Mucosa of gallbladder (tissue), 1 donor: ENCODE data around the gene CHAT. TPM values are rescaled to one million over a fixed set of nuclear protein-coding genes. Genes with fewer than 3 reads are reported as not detected.
A peak's percentile ranks its signal among the peaks of the same experiment; 100 is the strongest.

Experiments used
- DNase-seq: peaks from one replicate; pipeline ENCODE4 v3.0.0-alpha.2; 2020; ENCODE audit warnings: low spot score
- total RNA-seq: library from RNA; stranded (reverse); gene quantifications from one replicate; pipeline ENCODE4 v1.2.1, GENCODE V29; 2021
- donor health status: DM: no; HTN: no; CAD: no.

Gene CHAT
- total RNA-seq, 1 donor from 2014 or later = 0.86 TPM

DNA sequence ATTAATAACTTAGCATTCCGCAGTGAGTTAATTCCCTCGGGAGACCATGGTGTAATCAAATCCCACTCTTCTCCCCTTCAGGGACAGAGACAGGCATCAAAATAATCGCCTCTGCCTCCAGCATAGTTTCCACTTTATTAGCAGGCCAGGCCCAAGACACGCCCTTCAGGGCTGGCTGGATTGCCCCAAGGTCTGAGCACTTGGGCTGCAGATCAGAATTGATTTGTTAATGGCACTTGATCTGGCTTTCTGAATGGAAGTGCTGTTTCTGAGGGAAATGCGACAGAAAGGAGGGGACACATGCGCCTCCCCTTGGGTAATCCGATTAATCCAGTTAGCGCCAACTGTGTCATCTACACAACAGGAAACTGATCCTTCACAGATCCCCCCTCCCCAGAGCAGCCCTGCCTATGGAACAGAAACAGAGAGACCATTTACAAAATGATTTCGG lies 15.6 kb downstream of the CHAT start:
- no peak for DNase-seq

DNA sequence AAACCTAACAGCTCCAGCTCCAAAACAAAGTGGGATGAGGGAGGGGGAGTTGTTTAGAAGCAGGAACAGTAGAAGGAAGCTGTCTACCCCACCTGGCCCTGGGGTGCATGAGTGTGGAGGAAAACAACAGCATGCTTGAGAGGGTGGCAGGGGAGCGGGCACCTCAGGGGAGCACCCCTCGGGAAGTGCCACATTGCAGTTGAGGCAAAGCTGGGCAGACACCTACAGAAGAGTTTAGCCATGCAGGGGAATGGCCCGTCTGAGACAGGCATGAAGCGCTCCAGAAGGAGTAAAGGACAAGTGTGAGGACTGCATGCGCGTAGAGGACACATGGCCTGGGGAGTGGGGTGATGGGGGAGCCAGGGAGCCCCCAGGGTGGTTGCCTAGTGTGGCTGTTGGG lies 18.1 kb downstream of the CHAT start:
- DNase-seq = no peak

- no peak for DNase-seq
These were observed 18.8 kb downstream of the CHAT start for GRCh38 chr10:49632406-49633317.

GRCh38 chr10:49633327-49634068 lies 19.7 kb downstream of the CHAT start:
- no peak for DNase-seq

DNA sequence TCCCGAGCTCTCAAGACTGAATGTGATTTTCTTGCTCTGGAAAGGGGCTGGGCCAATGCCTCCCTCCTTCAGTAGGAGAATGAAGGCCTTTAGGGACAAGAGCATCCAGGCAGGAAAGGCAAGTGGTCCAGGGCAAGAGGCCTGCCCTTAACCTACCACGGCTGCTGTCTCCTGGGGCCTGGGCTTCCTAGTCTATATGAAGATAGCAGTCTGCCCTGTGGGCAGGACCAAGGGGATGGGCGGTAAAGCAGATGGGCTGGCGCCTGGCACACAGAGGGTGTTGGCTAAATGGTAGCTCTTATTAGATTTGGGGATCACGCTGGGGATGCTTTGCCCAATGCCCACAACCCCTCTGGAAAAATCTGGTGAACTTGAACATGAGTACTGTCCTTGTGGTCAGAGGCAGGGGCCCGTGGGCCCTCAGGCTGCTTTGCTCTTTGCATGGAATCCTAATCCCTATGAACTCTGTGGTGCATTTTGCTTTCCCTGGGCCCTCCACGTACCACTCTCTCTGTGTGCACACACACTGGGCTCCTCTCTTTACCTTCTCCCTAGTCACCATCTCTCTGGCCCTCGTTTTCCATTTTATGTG lies 20.3 kb downstream of the CHAT start:
- no peak for DNase-seq

GRCh38 chr10:49642311-49642710 lies 28.5 kb downstream of the CHAT start:
- no peak for DNase-seq

DNA sequence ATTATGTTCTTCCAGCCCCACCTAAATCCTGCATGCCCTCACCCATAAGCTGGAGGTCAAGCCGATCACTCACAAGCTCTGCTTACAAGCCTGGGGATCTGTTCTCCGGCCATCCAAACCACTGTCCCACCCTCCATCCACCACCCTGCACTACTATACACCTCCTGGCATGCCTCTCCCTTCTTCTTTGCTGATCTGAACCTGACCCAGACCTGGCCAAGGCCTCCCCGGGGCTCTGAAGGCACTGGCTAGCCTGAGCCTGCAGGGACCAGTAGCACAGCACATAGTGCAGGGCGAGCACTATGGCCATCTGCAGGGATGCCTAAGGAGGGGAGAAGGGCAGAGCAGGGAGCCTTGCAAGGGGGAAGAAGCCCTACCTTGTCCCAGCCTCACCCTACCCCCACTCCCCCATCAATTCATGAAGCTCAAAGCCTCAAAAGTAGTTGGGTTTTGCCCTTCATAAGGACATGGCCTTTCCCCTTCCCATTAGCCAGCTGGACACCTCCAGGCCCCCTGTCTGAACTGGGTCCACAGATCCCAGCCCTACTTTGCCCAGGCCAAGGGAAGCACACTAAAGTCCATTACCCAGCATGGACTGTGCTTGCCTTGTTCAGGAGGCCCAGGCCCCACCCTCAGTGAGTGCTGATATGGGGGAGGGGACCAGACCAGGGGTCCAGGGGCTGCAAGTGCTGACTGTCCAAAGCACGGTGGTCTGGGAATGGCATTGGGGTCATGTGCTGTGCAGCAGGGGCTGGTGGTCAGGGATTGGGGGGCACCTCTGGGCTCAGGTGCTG lies 29.6 kb downstream of the CHAT start:
- no peak for DNase-seq

DNA sequence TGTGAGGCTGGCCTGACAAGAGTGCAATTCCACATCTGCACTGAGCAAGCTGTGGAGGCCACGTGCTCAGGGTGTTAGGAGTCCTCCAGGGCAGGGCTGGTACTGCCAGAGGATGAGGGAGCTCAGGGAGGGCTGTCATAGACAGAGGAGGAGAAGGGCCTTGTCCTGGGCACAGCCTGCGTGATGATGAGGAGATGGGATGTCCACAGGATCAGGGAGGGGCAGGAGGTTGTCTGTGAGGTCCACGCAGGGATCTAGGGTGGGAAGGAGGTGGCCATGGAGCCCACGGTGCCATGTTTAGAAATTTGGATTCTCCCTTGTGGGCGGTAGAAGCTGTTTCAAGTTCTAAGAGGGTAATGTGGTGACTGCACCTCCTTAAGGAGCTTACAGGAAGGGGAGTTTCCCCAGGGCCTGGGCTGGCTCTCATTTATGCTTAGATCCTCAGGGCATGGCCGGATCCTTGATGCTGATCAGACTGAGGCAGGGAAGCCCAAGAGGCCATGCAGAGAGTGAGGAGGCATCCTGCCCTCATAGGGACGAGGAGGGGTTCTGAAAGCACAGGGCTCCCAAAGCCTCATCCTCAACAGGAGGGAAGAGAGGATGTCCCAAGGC lies 30.3 kb downstream of the CHAT start:
- DNase-seq = no peak

DNA sequence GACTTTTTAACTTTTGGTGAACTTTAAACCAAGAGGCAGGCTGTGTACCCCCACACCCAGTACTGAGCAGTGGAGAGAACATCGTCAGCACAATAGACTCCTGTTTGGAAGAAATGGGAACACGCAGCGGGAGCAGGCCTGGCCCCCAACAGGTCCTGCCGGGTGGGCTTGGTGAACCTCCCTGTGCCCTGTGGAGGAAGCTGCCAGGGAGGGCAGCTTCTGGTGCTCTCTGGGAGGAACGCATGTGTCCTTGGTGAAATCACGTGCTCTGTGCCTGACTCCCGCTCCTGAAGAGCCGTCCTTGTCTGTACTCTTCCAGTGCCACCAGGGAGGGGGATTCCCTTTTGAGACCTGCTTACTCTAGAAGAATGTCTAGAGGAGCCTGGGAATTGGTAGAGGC lies 31.6 kb downstream of the CHAT start:
- no peak for DNase-seq

DNA sequence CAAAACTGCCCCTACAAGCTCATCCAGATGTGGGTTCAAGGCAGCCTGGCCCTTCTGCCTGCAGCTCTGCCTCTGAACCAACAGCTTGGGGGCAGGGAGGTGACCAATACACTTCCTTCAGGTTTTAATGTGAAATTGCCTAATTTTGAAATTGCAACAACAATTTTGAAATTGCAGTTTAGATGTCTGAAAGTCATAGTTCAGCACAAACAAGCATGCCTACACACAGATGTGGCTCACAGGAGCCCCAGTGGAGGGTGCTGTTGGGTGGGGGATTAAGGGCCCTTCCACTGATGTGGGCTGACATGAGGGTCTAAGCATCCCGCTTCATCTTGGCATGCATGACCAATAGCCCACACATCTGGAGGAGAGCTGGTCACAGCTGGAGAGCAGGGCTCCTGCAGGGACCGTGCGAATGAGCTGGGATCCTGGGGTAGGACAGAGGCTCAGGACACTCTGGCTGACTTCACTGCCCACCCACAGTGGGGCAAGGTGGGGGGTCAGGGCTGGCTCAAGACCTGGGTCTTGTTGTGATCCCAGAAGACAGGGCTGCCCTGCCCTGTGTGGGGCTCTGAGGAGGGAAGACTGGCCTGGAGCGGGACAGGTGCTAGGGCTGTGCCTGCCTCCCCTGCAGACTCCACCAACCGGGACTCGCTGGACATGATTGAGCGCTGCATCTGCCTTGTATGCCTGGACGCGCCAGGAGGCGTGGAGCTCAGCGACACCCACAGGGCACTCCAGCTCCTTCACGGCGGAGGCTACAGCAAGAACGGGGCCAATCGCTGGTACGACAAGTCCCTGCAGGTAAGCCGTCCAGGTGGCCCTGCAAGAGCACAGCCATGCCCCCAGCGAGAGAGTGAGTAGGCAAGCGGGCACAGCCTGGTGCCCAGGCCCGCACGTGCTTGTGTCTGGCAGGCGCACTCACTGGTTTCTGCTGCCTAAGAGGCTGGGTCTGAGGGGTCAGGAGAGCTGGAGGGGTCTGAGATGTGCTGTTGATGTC lies 32.3 kb downstream of the CHAT start:
- no peak for DNase-seq

GRCh38 chr10:49647554-49647953 lies 33.7 kb downstream of the CHAT start:
- DNase-seq = no peak

DNA sequence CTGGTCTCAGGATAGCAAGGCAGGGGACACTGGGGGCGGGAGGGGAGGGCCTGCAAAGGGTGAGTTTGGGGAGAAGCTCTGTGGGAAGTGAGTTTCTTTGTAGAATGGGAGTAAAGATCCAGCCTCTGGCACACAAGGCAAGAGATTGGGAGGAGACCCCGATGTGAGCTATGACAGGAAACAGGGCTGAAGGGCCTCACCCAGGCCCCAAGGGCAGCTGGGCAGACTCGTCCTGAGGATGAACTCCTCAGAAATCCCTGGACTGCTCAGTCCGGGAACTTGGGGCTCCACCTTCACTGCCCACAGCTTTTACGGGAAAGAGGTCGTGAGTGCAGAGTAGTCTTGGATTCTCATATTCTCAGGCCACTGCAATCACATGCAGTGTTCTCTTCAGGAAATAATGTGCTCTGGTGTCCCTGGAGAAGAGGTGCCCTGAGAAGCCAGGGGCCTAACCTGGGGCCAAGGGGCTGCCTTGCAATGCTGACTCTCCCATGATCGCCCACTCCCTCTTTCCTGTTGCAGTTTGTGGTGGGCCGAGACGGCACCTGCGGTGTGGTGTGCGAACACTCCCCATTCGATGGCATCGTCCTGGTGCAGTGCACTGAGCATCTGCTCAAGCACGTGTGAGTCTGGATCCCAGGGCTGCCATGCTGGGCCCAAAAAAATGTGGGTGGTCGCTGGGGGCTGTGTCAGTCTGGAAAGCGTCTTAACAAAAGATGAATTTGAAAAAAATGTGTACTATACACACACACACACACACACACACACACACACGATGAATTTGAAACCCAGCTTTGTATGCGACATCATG lies 34.4 kb downstream of the CHAT start:
- DNase-seq = no peak

GRCh38 chr10:49649294-49649693 lies 35.5 kb downstream of the CHAT start:
- DNase-seq = no peak

- peak; percentile 2 for DNase-seq
These were observed 36.3 kb downstream of the CHAT start for GRCh38 chr10:49649936-49650723.

DNA sequence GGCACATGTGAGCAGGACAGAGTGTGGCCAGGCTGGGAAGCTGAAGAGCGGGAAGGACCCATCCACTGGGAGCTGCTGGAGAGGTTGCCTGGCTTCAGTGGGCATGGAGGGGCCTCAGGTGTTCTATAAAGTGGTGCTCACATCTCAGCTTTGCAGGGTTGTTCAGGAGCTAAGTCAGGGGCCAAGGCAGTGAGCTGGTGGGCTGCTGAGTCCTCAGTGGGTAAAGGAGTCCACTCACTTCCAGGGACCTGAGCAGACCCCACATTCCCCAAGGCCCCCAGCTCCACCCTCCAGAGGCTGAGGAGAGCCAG lies 36.8 kb downstream of the CHAT start:
- peak; percentile 7 for DNase-seq

- DNase-seq = peak; percentile 4
These were observed 37.4 kb downstream of the CHAT start for GRCh38 chr10:49651039-49651835.

- no peak for DNase-seq
These were observed 38.1 kb downstream of the CHAT start for GRCh38 chr10:49651917-49652316.
